Natural killer cell (primary cell): ENCODE data around the gene PROC. TPM values are rescaled to one million over a fixed set of nuclear protein-coding genes. Genes with fewer than 3 reads are reported as not detected.

Experiments used
- ATAC-seq, 3 donors: fragments of 150-1000 bp in 2 of 3; fragments of 200-7000 bp in 1 of 3; cut with Tn5 transposase; 1 replicate in 1 of 3; 2 replicates in 2 of 3; pipeline ENCODE4 v1.10.0; 2021; ENCODE audit warnings: mild to moderate bottlenecking in 2 of 3, moderate library complexity in 2 of 3
- DNase-seq, 2 donors: peaks; one replicate each; pipeline versions ENCODE4 v3.0.0 to v3.0.0-alpha.2; 2013 to 2021; ENCODE audit warnings: mixed read lengths in 1 of 2
- H3K27ac ChIP-seq: one replicate; pipeline ENCODE4 v1.5.1; 2013; ENCODE audit warnings: mild to moderate bottlenecking, low read length
- H3K27me3 ChIP-seq: one replicate; pipeline ENCODE4 v1.6.1; 2013; ENCODE audit warnings: low read length; ENCODE audit not compliant: control insufficient read depth, insufficient read depth
- H3K36me3 ChIP-seq: one replicate; pipeline ENCODE4 v1.6.1; 2013; ENCODE audit warnings: low read length; ENCODE audit not compliant: control insufficient read depth, insufficient read depth
- H3K4me1 ChIP-seq: one replicate; pipeline ENCODE4 v1.6.1; 2013; ENCODE audit warnings: low read length; ENCODE audit not compliant: control insufficient read depth, insufficient read depth
- H3K4me3 ChIP-seq: one replicate; pipeline ENCODE4 v1.5.1; 2013; ENCODE audit warnings: low read length
- H3K9me3 ChIP-seq: one replicate; pipeline ENCODE4 v1.6.1; 2013; ENCODE audit warnings: low read length; ENCODE audit not compliant: control insufficient read depth, insufficient read depth
- H3K27ac Mint-ChIP-seq, 2 donors: one replicate each; pipeline ENCODE4 v1.8.0; 2022; ENCODE audit warnings: mild to moderate bottlenecking in 2 of 2, mixed read lengths in 2 of 2, moderate library complexity in 1 of 2
- H3K27me3 Mint-ChIP-seq, 2 donors: one replicate each; pipeline ENCODE4 v1.8.0; 2022; ENCODE audit warnings: low read depth in 2 of 2, mixed read lengths in 2 of 2
- H3K36me3 Mint-ChIP-seq: one replicate; pipeline ENCODE4 v1.8.0; 2022; ENCODE audit warnings: mixed read lengths
- H3K4me1 Mint-ChIP-seq, 2 donors: one replicate each; pipeline ENCODE4 v1.8.0; 2022; ENCODE audit warnings: mixed read lengths in 2 of 2
- H3K4me3 Mint-ChIP-seq: one replicate; pipeline ENCODE4 v1.8.0; 2022; ENCODE audit warnings: mild to moderate bottlenecking, moderate library complexity, mixed read lengths
- H3K9me3 Mint-ChIP-seq, 2 donors: one replicate each; pipeline ENCODE4 v1.8.0; 2022; ENCODE audit warnings: mixed read lengths in 2 of 2
- CTCF ChIP-seq: fragments of 200-600 bp; IDR thresholded peaks from one replicate; pipeline ENCODE4 v1.8.0; 2022; ENCODE audit warnings: antibody characterized with exemption
- WGBS: methylation state at CpG from one replicate; pipeline ENCODE4 v1.1.7; 2013; ENCODE audit warnings: missing lambda C conversion rate; ENCODE audit not compliant: insufficient coverage; 5-methylcytosine and 5-hydroxymethylcytosine counted together
- intact Hi-C: fragments of 100-400 bp; cut with micrococcal nuclease; formaldehyde crosslinking; loops from one replicate; pipeline ENCODE4 v1.14.2; 2022
- total RNA-seq, 4 donors: library from RNA; stranded (reverse); fragments of 120-200 nt in 1 of 4; gene quantifications; one replicate each; pipeline versions ENCODE4 v1.2.3 to v1.2.4, GENCODE V29; 2013 to 2022

Gene PROC
- total RNA-seq, 3 donors from 2014 or later (not counting 1 experiment from before 2014, with no cell fraction given) = not detected

- Histone ChIP-seq H3K4me3 (no peak overlapping the region), H3K27me3 (no peaks in the 10 kb centered on the region)
- H3K27me3 Mint-ChIP-seq = peaks cover 6 to 9% of the 10 kb centered on the region in 2 donors
These were observed 11.1 kb upstream of the PROC start for GRCh38 chr2:127407091-127407490.

GRCh38 chr2:127407661-127408003 is 10.6 kb upstream of the PROC start:
- intact Hi-C loops = loop anchor here (1.0 to 10.0 kb wide), 4 partner anchors 20 to 323 kb away; partner anchors contain the start of genes IWS1 and MAP3K2

More at GRCh38 chr2:127407091-127407490, 11.1 kb upstream of the PROC start:
- Mint-ChIP-seq H3K4me1 (peaks cover 0 to 9% of the 10 kb centered on the region in 2 donors), H3K27ac (peak overlapping the region; percentile 74 to 88), H3K4me3 (peak overlapping the region; percentile 76), H3K9me3 (no peaks in the 10 kb centered on the region), H3K36me3 (no peaks in the 10 kb centered on the region)
- 98% methylated on average over 9 of the region's 9 CpGs for WGBS
- intact Hi-C loops = loop anchor here (10.0 kb wide), 1 partner anchor 322 kb away; no protein-coding TSS in a partner anchor
- H3K4me1 ChIP-seq = peaks cover 10% of the 10 kb centered on the region
- H3K9me3 ChIP-seq = no peaks in the 10 kb centered on the region
- no peak overlapping the region for H3K27ac ChIP-seq
- no peak for TF ChIP-seq CTCF
- no peak for DNase-seq
- no peaks in the 10 kb centered on the region for H3K36me3 ChIP-seq
- ATAC-seq = no peak

GRCh38 chr2:127408004-127408806 is 10.0 kb upstream of the PROC start:
- Mint-ChIP-seq H3K27me3 (peaks cover 7 to 18% of the 10 kb centered on the region in 2 donors), H3K27ac (peak overlapping the region; percentile 74 to 88), H3K9me3 (no peaks in the 10 kb centered on the region), H3K4me3 (peak overlapping the region; percentile 76), H3K4me1 (peaks cover 0 to 9% of the 10 kb centered on the region in 2 donors), H3K36me3 (no peaks in the 10 kb centered on the region)
- no peaks in the 10 kb centered on the region for H3K27me3 ChIP-seq
- intact Hi-C loops = loop anchor here (1.0 to 10.0 kb wide), 4 partner anchors 21 to 323 kb away; partner anchors contain the start of genes IWS1 and MAP3K2
- TF ChIP-seq CTCF = no peak
- H3K36me3 ChIP-seq = no peaks in the 10 kb centered on the region
- peaks cover 10% of the 10 kb centered on the region for H3K4me1 ChIP-seq
- H3K27ac ChIP-seq = no peak overlapping the region
- H3K9me3 ChIP-seq = no peaks in the 10 kb centered on the region
- ATAC-seq (peak; percentile 88 to 96 (median 93)), DNase-seq (peak; percentile 92 to 93)
- H3K4me3 ChIP-seq = peak overlapping the region; percentile 30
- WGBS = 13% methylated on average over 75 of the region's 75 CpGs

More at GRCh38 chr2:127407661-127408003, 10.6 kb upstream of the PROC start:
- Histone ChIP-seq H3K4me1 (peaks cover 10% of the 10 kb centered on the region), H3K9me3 (no peaks in the 10 kb centered on the region), H3K4me3 (peak overlapping the region; percentile 16), H3K27me3 (no peaks in the 10 kb centered on the region), H3K27ac (peak overlapping the region; percentile 26), H3K36me3 (no peaks in the 10 kb centered on the region)
- peak overlapping the region; percentile 76 for H3K4me3 Mint-ChIP-seq
- under 1% methylated on average over 5 of the region's 6 CpGs for WGBS
- TF ChIP-seq CTCF = no peak
- H3K27me3 Mint-ChIP-seq = peaks cover 7 to 12% of the 10 kb centered on the region in 2 donors
- no peak for DNase-seq
- H3K27ac Mint-ChIP-seq = peak overlapping the region; percentile 74 to 88
- H3K9me3 Mint-ChIP-seq = no peaks in the 10 kb centered on the region
- H3K36me3 Mint-ChIP-seq = no peaks in the 10 kb centered on the region
- peak in 2 of 3 donors; percentile 45 to 63 for ATAC-seq
- peaks cover 0 to 9% of the 10 kb centered on the region in 2 donors for H3K4me1 Mint-ChIP-seq
